ENCODE results near the gene KMT2D. TPM values are rescaled to one million over a fixed set of nuclear protein-coding genes. Genes with fewer than 3 reads are reported as not detected.

KMT2D gene
- total and polyA plus RNA-seq, 2 donors (not counting 3 experiments of a cell fraction or from before 2014, with no cell fraction given): 15.1 to 120 TPM

- Histone ChIP-seq H3K36me3 (ENCODE audit: control insufficient read depth in 2 of 2, extremely low read depth in 1 of 2, insufficient read depth in 2 of 2, low read length in 2 of 2) (no peaks in the 10 kb centered on the region), H3K9me1 (replicated peaks; ENCODE audit: control insufficient read depth, extremely low read depth, insufficient read depth, low read length) (no peaks in the 10 kb centered on the region), H2AFZ (ENCODE audit: low read depth, low read length) (no peak overlapping the region), H3K27me3 (ENCODE audit: control insufficient read depth in 2 of 2, insufficient read depth in 2 of 2, low read length in 2 of 2) (no peaks in the 10 kb centered on the region), H3K4me2 (ENCODE audit: insufficient read depth, low read length) (no peak overlapping the region), H3K4me3 (replicated peaks in 1 of 3; ENCODE audit: insufficient read depth in 1 of 3, low read depth in 1 of 3, low read length in 3 of 3) (no peak overlapping the region), H3K79me2 (ENCODE audit: control insufficient read depth, insufficient read depth, low read length) (no peaks in the 10 kb centered on the region), H3K9me3 (replicated peaks; ENCODE audit: control insufficient read depth, insufficient read depth, low read length) (no peaks in the 10 kb centered on the region), H4K20me1 (replicated peaks; ENCODE audit: control insufficient read depth, extremely low read depth, insufficient read depth, low read length) (no peaks in the 10 kb centered on the region), H3K27ac (ENCODE audit: insufficient read depth, low read depth, low read length) (no peak overlapping the region), H3K9ac (replicated peaks; ENCODE audit: extremely low read depth, insufficient read depth, low read length) (no peak overlapping the region), H3K4me1 (ENCODE audit: control insufficient read depth, extremely low read depth, insufficient read depth, low read length) (peaks cover 17% of the 10 kb centered on the region)
- POLR2A ChIA-PET: no interaction called here
- no peak for FAIRE-seq
- no TSS peak for BruUV-seq (replicated peaks)
- no peak for TF ChIP-seq MAX (IDR thresholded peaks at IDR 0.05; ENCODE audit: insufficient read depth, insufficient read length)
- no peak for TF ChIP-seq POLR2A (IDR thresholded peaks at IDR 0.05; ENCODE audit: low read depth, low read length)
- no peak for TF ChIP-seq POLR2AphosphoS5 (IDR thresholded peaks at IDR 0.05; ENCODE audit: insufficient read depth, low read depth, low read length)
- no peak for TF ChIP-seq MYC (IDR thresholded peaks at IDR 0.05; ENCODE audit: low read depth, low read length)
- no peak for TF ChIP-seq FOS (IDR thresholded peaks at IDR 0.05; ENCODE audit: borderline replicate concordance, insufficient read depth, low read length)
- TF ChIP-seq JUN (IDR thresholded peaks at IDR 0.05; ENCODE audit: borderline replicate concordance, insufficient read depth, insufficient read length, low read depth): no peak
- no peak for TF ChIP-seq EZH2 (IDR thresholded peaks at IDR 0.05; ENCODE audit: borderline replicate concordance, low read depth, low read length, severe bottlenecking)
- TF ChIP-seq GATA2 (IDR thresholded peaks at IDR 0.05; ENCODE audit: insufficient read depth, insufficient read length, low read depth, low read length): no peak
- no peak for TF ChIP-seq CTCF (IDR thresholded peaks at IDR 0.05; ENCODE audit: extremely low read depth in 1 of 2, insufficient read depth in 1 of 2, low read depth in 1 of 2, low read length in 2 of 2)
- intact Hi-C loops (cut with micrococcal nuclease) (no loop called here), dilution Hi-C loops (cut with MboI; ENCODE audit: extremely low pct_ligation_motif_present, low sequenced_read_pairs) (no loop called here)
- DNase-seq (ENCODE audit: low read depth, low spot score): no peak
- CTCF ChIA-PET: interaction anchor here (0.7 to 6.5 kb wide), 7 partner anchors 10 to 140 kb away, joined by 3 to 248 read pairs (median 4); no protein-coding TSS in a partner anchor
These were observed 25.5 kb upstream of the KMT2D start for GRCh38 chr12:49086116-49086515.

Data from endothelial cell of umbilical vein (primary cell).